Mesenchymal stem cell (in vitro differentiated cells and primary cell): ENCODE measurements around the gene ZSWIM4.

Experiments
- DNase-seq: peaks from one replicate; pipeline ENCODE4 v3.0.0-alpha.2; 2013
- H2AFZ ChIP-seq: one replicate; pipeline ENCODE4 v1.6.1; 2013; ENCODE audit warnings: low read depth, mild to moderate bottlenecking, control low read depth, inconsistent platforms, low read length, moderate library complexity
- H2AK5ac ChIP-seq: 2 replicates; pipeline ENCODE4 v1.6.1; 2013; ENCODE audit warnings: low read length, moderate library complexity, mild to moderate bottlenecking, inconsistent platforms; ENCODE audit not compliant: severe bottlenecking
- H2BK120ac ChIP-seq: one replicate; pipeline ENCODE4 v1.6.1; 2013; ENCODE audit warnings: low read depth, mild to moderate bottlenecking, inconsistent platforms, low read length, moderate library complexity
- H2BK12ac ChIP-seq, 2 experiments: one replicate each; pipeline ENCODE4 v1.6.1; 2013; ENCODE audit warnings: inconsistent platforms in 2 of 2, low read length in 2 of 2, mild to moderate bottlenecking in 2 of 2, moderate library complexity in 2 of 2, control low read depth in 1 of 2
- H2BK15ac ChIP-seq: one replicate; pipeline ENCODE4 v1.6.1; 2013; ENCODE audit warnings: mild to moderate bottlenecking, low read depth, inconsistent platforms; ENCODE audit not compliant: poor library complexity, severe bottlenecking
- H2BK5ac ChIP-seq: 2 replicates; pipeline ENCODE4 v1.6.1; 2013; ENCODE audit warnings: low read depth, mild to moderate bottlenecking, low read length, control low read depth, inconsistent platforms; ENCODE audit not compliant: poor library complexity, severe bottlenecking
- H3K14ac ChIP-seq, 2 experiments: one replicate each; pipeline ENCODE4 v1.6.1; 2013; ENCODE audit warnings: inconsistent platforms in 2 of 2, low read length in 2 of 2, control low read depth in 1 of 2, mild to moderate bottlenecking in 1 of 2, moderate library complexity in 1 of 2
- H3K18ac ChIP-seq, 2 experiments: one replicate each; pipeline ENCODE4 v1.6.1; 2013; ENCODE audit warnings: inconsistent platforms in 2 of 2, low read length in 2 of 2, control low read depth in 1 of 2, low read depth in 1 of 2, mild to moderate bottlenecking in 1 of 2
- H3K23ac ChIP-seq, 2 experiments: one replicate each; pipeline ENCODE4 v1.6.1; 2013; ENCODE audit warnings: inconsistent platforms in 2 of 2, low read length in 2 of 2, mild to moderate bottlenecking in 2 of 2, moderate library complexity in 2 of 2, control low read depth in 1 of 2
- H3K27ac ChIP-seq: 2 replicates; pipeline ENCODE4 v1.5.1; 2013; ENCODE audit warnings: mild to moderate bottlenecking, moderate library complexity, low read length, control low read depth, inconsistent platforms; ENCODE audit not compliant: poor library complexity, severe bottlenecking
- H3K27me3 ChIP-seq, 2 experiments: 2 replicates each; pipeline versions ENCODE4 v1.6.1 to v1.7.0; 2013; ENCODE audit warnings: low read length in 2 of 2, mild to moderate bottlenecking in 2 of 2, moderate library complexity in 2 of 2, control low read depth in 1 of 2, inconsistent platforms in 1 of 2; ENCODE audit not compliant: control insufficient read depth in 1 of 2, insufficient read depth in 1 of 2
- H3K36me3 ChIP-seq, 2 experiments: 2 replicates each; pipeline versions ENCODE4 v1.6.1 to v1.7.0; 2013; ENCODE audit warnings: low read length in 2 of 2, control low read depth in 1 of 2, inconsistent platforms in 1 of 2, low read depth in 1 of 2, mild to moderate bottlenecking in 1 of 2; ENCODE audit not compliant: insufficient read depth in 2 of 2, control insufficient read depth in 1 of 2
- H3K4ac ChIP-seq, 2 experiments: one replicate each; pipeline ENCODE4 v1.6.1; 2013; ENCODE audit warnings: inconsistent platforms in 2 of 2, low read length in 2 of 2, mild to moderate bottlenecking in 2 of 2, moderate library complexity in 2 of 2, control low read depth in 1 of 2, low read depth in 1 of 2
- H3K4me1 ChIP-seq: 2 replicates; pipeline ENCODE4 v1.6.1; 2013; ENCODE audit warnings: low read depth, low read length, control low read depth; ENCODE audit not compliant: control insufficient read depth, insufficient read depth
- H3K4me2 ChIP-seq: 2 replicates; pipeline ENCODE4 v1.6.1; 2013; ENCODE audit warnings: low read length, mild to moderate bottlenecking, inconsistent platforms; ENCODE audit not compliant: poor library complexity, severe bottlenecking
- H3K4me3 ChIP-seq, 2 experiments: 2 replicates each; pipeline versions ENCODE4 v1.5.1 to v1.7.0; 2013; ENCODE audit warnings: low read length in 2 of 2, mild to moderate bottlenecking in 2 of 2, control low read depth in 1 of 2, low read depth in 1 of 2; ENCODE audit not compliant: insufficient read depth in 1 of 2
- H3K79me1 ChIP-seq: replicated peaks from 2 replicates; pipeline ENCODE4 v1.6.1; 2013; ENCODE audit warnings: mild to moderate bottlenecking, control low read depth, low read length, inconsistent platforms; ENCODE audit not compliant: poor library complexity, severe bottlenecking
- H3K9ac ChIP-seq: 2 replicates; pipeline ENCODE4 v1.7.0; 2013; ENCODE audit warnings: mild to moderate bottlenecking, low read length, moderate library complexity
- H3K9me3 ChIP-seq: 2 replicates; pipeline ENCODE4 v1.7.0; 2013; ENCODE audit warnings: mild to moderate bottlenecking, low read length; ENCODE audit not compliant: control insufficient read depth
- H4K8ac ChIP-seq: one replicate; pipeline ENCODE4 v1.6.1; 2013; ENCODE audit warnings: inconsistent platforms, mild to moderate bottlenecking, low read length, moderate library complexity
- H4K91ac ChIP-seq: one replicate; pipeline ENCODE4 v1.6.1; 2013; ENCODE audit warnings: mild to moderate bottlenecking, low read length, inconsistent platforms
- WGBS: methylation state at CpG from one replicate; pipeline ENCODE4 v1.1.7; 2013; ENCODE audit warnings: mixed read lengths; 5-methylcytosine and 5-hydroxymethylcytosine counted together

ZSWIM4 gene

GRCh38 chr19:13806728-13807127, 11.5 kb downstream of the ZSWIM4 start:
- H3K23ac ChIP-seq, result no peak overlapping the region
- no peak overlapping the region for H3K9ac ChIP-seq
- no peak overlapping the region for H3K27ac ChIP-seq
- H3K4me3 ChIP-seq, result no peak overlapping the region
- no peak overlapping the region for H2AFZ ChIP-seq
- no peak overlapping the region for H2AK5ac ChIP-seq
- H3K4ac ChIP-seq, result no peak overlapping the region
- no peak for DNase-seq
- H3K14ac ChIP-seq, result no peak overlapping the region
- no peak overlapping the region for H4K8ac ChIP-seq
- peaks cover 62 to 63% of the 10 kb centered on the region in 2 experiments for H3K36me3 ChIP-seq
- peaks cover 21% of the 10 kb centered on the region for H3K79me1 ChIP-seq
- H3K4me2 ChIP-seq, result no peak overlapping the region
- no peak overlapping the region for H2BK5ac ChIP-seq
- H2BK120ac ChIP-seq, result no peak overlapping the region
- H3K18ac ChIP-seq, result no peak overlapping the region
- no peak overlapping the region for H2BK15ac ChIP-seq
- H2BK12ac ChIP-seq, result no peak overlapping the region
- H3K4me1 ChIP-seq, result peaks cover 2% of the 10 kb centered on the region
- H3K27me3 ChIP-seq, result no peaks in the 10 kb centered on the region
- no peaks in the 10 kb centered on the region for H3K9me3 ChIP-seq
- no peak overlapping the region for H4K91ac ChIP-seq
- WGBS, result 97% methylated on average over 3 of the region's 3 CpGs

- no peak overlapping the region for H3K9ac ChIP-seq
- H2AK5ac ChIP-seq, result no peak overlapping the region
- H2BK15ac ChIP-seq, result no peak overlapping the region
- no peak overlapping the region for H3K27ac ChIP-seq
- no peak overlapping the region for H3K4ac ChIP-seq
- H2BK5ac ChIP-seq, result no peak overlapping the region
- DNase-seq, result no peak
- H2BK120ac ChIP-seq, result no peak overlapping the region
- H4K91ac ChIP-seq, result no peak overlapping the region
- no peak overlapping the region for H2BK12ac ChIP-seq
- H3K18ac ChIP-seq, result no peak overlapping the region
- no peak overlapping the region for H4K8ac ChIP-seq
- H3K9me3 ChIP-seq, result no peaks in the 10 kb centered on the region
- no peak overlapping the region for H3K4me3 ChIP-seq
- H3K4me1 ChIP-seq, result peaks cover 2% of the 10 kb centered on the region
- no peaks in the 10 kb centered on the region for H3K27me3 ChIP-seq
- no peak overlapping the region for H3K4me2 ChIP-seq
- no peak overlapping the region for H3K14ac ChIP-seq
- H3K23ac ChIP-seq, result no peak overlapping the region
- peaks cover 61% of the 10 kb centered on the region in 2 experiments for H3K36me3 ChIP-seq
- H2AFZ ChIP-seq, result no peak overlapping the region
- WGBS, result 98% methylated on average over 3 of the region's 3 CpGs
- H3K79me1 ChIP-seq, result peaks cover 21% of the 10 kb centered on the region
Observed at GRCh38 chr19:13807421-13808021, 12.3 kb downstream of the ZSWIM4 start.

GRCh38 chr19:13808856-13809255, 13.6 kb downstream of the ZSWIM4 start:
- H2BK12ac ChIP-seq, result no peak overlapping the region
- no peak overlapping the region for H2BK5ac ChIP-seq
- H3K4me1 ChIP-seq, result peaks cover 2% of the 10 kb centered on the region
- H2BK15ac ChIP-seq, result no peak overlapping the region
- WGBS, result 97% methylated on average over 34 of the region's 34 CpGs
- H4K8ac ChIP-seq, result no peak overlapping the region
- H3K4me2 ChIP-seq, result no peak overlapping the region
- H3K36me3 ChIP-seq, result peaks cover 63 to 64% of the 10 kb centered on the region in 2 experiments
- no peaks in the 10 kb centered on the region for H3K27me3 ChIP-seq
- no peak overlapping the region for H2BK120ac ChIP-seq
- H3K27ac ChIP-seq, result no peak overlapping the region
- no peak overlapping the region for H3K14ac ChIP-seq
- no peak overlapping the region for H3K4me3 ChIP-seq
- no peak for DNase-seq
- no peak overlapping the region for H3K23ac ChIP-seq
- no peak overlapping the region for H4K91ac ChIP-seq
- no peak overlapping the region for H3K18ac ChIP-seq
- H2AFZ ChIP-seq, result no peak overlapping the region
- H3K79me1 ChIP-seq, result peaks cover 19% of the 10 kb centered on the region
- H3K4ac ChIP-seq, result no peak overlapping the region
- no peak overlapping the region for H3K9ac ChIP-seq
- H2AK5ac ChIP-seq, result no peak overlapping the region
- H3K9me3 ChIP-seq, result no peaks in the 10 kb centered on the region

DNA sequence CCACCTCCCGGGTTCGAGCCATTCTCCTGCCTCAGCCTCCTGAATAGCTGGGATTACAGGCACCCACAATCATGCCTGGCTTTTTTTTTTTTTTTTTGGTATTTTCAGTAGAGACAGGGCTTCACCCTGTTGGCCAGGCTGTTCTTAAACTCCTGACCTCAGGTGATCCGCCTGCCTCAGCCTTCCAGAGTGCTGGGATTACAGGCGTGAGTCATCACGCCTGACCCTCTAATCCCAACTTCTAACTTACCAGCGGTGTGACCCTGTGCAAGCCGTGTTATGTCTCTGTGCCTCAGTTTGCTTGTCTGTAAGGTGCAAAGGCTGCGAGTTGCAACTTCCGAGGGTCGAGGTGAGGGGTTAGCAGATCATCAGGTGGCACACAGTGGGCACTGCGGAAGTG, 17.3 kb downstream of the ZSWIM4 start:
- no peak overlapping the region for H2BK120ac ChIP-seq
- WGBS, result 92% methylated on average over 9 of the region's 11 CpGs
- no peak overlapping the region for H3K23ac ChIP-seq
- H3K36me3 ChIP-seq, result peaks cover 64 to 69% of the 10 kb centered on the region in 2 experiments
- H3K9me3 ChIP-seq, result no peaks in the 10 kb centered on the region
- H3K4me2 ChIP-seq, result no peak overlapping the region
- H2BK15ac ChIP-seq, result no peak overlapping the region
- H4K8ac ChIP-seq, result no peak overlapping the region
- no peak overlapping the region for H2AK5ac ChIP-seq
- no peak overlapping the region for H2AFZ ChIP-seq
- H3K27ac ChIP-seq, result no peak overlapping the region
- H4K91ac ChIP-seq, result no peak overlapping the region
- H3K14ac ChIP-seq, result no peak overlapping the region
- H3K79me1 ChIP-seq, result no peaks in the 10 kb centered on the region
- DNase-seq, result no peak
- H3K9ac ChIP-seq, result no peak overlapping the region
- no peak overlapping the region for H2BK12ac ChIP-seq
- H3K27me3 ChIP-seq, result no peaks in the 10 kb centered on the region
- no peak overlapping the region for H3K18ac ChIP-seq
- no peak overlapping the region for H3K4ac ChIP-seq
- H3K4me3 ChIP-seq, result no peak overlapping the region
- no peaks in the 10 kb centered on the region for H3K4me1 ChIP-seq
- H2BK5ac ChIP-seq, result no peak overlapping the region
